AG08396 (cell line): ENCODE data around the gene ALG12.
"Not testable (repeated sequence)": the region's sequence is repeated elsewhere in the genome, so short reads cannot be mapped to it uniquely, and the experiment has no call there.

Experiments used
- DNase-seq: peaks from one replicate; pipeline ENCODE4 v3.0.0; 2012; ENCODE audit warnings: low spot score, mixed read lengths

Gene ALG12

GRCh38 chr22:49866646-49867045, 51.6 kb downstream of the ALG12 start:
- DNase-seq, result no peak

- DNase-seq, result no peak
These were observed 52.1 kb downstream of the ALG12 start for GRCh38 chr22:49866134-49866533.

GRCh38 chr22:49865156-49865555, 53.1 kb downstream of the ALG12 start:
- DNase-seq, result no peak

DNA sequence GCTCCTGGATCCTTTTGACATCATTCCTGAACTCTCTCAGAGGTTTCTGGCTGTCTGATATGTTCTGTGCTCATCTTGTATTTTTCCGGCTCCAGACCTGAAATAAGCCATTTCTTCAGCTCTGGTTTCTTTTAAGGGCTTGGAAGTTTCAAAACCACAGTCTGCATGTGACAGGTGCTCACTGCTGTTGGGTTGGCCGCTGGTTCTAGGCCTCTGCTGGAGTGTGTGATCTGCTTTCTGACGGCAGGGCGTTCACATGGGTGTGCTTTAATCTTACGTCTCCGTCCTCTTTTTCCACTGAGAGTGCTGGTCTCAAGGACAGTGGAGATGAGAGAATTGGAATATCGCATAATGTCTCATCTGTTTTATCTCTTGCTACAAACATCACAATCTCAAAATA, 54.3 kb downstream of the ALG12 start:
- no peak for DNase-seq

- no peak for DNase-seq
These were observed 55.8 kb downstream of the ALG12 start for GRCh38 chr22:49862496-49862776.

GRCh38 chr22:49861642-49862495, 56.4 kb downstream of the ALG12 start:
- no peak for DNase-seq

- DNase-seq, result no peak
These were observed 59.4 kb downstream of the ALG12 start for GRCh38 chr22:49858827-49859226.

DNA sequence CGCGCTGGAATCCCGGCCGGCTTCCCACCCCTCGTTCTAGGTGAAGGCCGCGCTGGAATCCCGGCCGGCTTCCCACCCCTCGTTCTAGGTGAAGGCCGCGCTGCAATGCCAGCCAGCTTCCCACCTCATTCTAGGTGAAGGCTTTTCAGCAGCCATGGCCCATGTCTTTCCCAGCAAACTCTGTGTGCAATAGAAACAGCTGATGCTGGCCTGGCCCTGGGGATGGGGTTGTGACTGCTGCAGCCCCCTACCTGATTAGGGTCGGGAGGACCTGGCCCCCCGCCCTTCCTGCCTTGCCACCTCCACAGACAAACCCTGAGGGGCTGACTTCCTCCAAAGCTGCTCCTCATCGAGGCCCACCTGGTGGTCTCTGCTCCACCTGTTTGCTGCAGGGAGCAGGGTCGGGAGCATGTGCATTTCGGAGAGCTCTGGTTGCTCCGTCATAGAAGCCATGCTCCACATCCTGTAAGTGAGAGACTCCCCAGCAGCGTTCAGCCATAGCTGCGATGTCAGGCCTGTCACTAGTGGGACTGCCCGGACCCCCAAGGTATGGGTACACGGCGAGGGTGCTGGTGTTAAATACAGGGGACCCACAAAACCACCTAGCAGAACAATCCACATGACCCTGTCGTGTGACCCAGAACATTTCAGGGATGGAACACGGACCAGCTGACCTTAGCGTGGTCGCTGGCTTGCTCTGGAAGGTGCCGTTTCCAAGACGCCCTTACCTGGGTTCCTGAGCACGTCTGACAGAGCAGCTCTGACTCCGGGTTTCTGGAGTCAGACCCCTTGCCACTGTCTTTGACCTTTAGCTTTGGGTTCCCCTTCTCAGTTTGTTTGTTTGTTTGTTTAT, 61.2 kb downstream of the ALG12 start:
- DNase-seq, result no peak

DNA sequence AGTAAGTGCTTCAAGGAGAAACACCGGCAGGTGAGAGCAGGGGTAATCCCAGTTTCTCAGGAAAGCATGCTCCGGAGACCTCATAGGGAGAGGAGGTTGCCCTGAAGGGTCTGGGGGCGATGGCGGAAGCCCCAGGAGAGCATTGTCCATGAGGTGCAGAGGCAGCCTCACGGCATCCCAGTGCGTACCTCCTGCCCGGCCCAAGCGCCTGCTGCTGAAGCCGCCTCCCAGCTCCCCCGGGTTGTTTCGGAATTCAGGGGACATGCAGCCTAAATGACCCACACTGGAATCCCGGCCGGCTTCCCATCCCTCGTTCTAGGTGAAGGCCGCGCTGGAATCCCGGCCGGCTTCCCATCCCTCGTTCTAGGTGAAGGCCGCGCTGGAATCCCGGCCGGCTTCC, 61.9 kb downstream of the ALG12 start:
- DNase-seq, result no peak

DNA sequence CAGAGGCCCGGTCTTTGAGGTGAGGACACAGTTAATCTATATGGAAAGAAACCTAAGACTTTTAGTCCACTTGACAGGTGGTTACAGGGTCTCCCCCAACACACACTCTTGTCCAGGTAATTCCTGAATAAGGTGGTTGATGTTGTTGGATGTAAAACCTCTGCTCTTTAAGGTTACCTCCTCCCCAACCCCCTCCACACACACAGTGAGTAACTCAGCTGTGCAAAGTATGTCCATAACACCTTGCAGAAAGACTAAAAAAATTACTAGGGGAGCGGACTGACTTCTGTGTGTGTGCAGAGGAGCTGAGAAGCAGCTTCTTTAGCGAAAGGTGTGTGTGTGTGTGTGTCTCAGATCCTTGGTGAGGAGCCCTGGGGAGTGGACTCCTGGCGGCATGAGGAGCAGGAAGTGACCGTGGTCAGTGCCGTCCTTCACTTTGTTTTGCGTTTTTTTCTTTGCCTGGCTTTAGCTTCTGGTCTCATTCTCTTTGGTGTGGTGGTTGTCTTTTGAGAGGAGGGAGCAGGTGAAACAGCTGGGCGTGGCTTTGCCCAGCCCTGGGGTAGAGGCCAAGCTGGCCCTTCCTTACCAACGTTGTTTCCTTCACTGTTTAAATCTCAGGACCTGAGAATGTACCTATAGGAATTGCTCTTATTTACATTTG, 62.9 kb downstream of the ALG12 start:
- no peak for DNase-seq

DNA sequence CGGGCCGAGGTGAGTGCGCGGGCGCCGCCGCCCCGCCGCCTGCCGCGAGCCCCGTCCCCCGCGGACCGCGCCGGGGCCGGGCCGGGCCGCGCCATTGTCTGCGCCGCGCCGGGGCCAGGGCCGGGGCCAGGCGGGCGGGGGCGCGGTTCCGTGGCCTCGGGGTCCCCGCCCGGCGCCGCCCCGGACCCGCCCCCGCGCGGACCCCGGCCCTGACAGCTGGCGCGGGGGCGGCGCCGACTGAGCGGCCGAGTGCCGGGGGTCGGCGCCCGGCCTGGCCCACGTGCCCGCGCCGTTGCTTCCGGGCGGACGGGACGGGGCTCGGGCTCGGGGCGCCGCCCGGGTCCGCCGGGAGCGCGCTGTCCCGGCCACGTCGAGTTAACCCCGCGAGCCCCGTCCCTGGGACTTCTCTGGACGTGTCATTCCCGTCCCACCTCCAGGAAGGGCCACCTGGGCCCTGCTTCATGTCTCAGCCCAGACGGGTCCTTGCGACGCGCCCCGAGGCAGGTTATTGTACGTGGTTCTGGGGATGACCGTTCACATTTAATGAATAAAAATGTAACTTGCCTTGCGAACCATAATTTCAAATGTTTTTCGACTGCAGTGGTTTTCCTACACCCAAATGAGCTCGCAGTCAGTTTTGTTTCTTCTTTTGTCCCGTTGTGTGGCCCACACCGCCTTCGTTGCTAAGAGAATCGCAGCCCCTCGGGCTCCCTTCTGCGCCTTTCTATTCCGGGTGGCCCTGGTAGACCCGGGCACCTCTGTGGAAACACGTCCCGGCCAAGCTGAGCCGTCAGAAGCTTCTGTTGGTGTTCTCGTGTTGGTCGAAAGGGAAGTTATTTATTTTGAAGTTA, 64.0 kb downstream of the ALG12 start:
- DNase-seq, result no peak

GRCh38 chr22:49852898-49853894, 65.0 kb downstream of the ALG12 start, which contains the start of gene ZBED4:
ZBED4 (plus strand) TSS chr22:49853844; CDS start chr22:49883663, 29,819 bp downstream.
- peak; percentile 100 for DNase-seq

DNA sequence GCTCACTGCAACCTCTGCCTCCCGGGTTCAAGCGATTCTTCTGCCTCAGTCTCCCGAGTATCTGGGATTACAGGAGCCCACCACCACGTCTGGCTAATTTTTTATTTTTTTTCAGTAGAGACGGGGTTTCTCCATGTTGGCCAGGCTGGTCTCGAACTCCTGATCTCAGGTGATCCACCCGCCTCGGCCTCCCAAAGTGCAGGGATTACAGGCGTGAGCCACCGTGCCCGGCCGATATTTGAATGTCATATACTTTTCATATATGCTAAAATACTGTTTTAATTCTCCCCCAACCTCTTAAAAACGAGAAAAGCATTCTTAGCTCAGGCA, 65.7 kb downstream of the ALG12 start:
- not testable (repeated sequence) for DNase-seq

DNA sequence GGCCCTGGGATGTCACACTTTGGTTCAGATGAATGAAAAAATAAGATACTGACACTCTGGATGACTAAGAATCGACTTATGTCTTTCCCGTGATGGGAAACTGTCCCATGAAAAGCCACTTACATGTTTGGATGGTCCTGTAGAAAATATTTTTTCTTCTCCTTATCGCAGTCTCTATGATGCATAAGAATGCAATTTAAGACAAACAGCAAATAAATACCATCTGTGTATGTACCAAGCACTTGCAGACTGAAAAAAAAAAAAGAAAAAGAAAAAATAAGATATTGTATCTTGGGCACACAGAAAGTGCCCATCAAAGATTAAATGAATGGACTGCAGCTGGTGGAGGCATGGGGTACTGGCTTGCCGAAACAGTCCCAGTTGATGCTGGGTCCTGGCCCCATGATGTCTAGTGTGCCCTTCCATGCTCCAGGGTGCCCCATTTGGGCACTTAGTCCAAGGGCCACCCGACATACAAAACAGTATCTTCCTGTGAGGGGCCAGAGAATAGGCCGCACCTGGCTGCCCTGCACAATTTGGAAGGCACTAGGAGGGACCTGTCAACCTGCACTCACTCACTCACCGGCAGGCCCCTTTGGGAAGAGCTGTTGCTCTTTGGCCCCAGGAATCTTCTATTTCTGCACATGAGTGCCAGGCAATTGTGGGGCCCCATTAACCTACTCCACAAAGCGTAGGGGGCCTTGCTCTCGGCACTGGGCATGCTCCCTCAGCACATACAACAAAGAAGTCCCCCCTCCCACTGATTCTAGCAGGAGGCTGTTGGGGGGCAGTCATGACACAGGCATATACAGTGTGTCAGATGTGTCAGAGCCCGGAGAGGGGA, 67.1 kb downstream of the ALG12 start:
- no peak for DNase-seq
